Measurements from ENCODE around the gene SBK2. TPM values are rescaled to one million over a fixed set of nuclear protein-coding genes. Genes with fewer than 3 reads are reported as not detected.

The SBK2 gene
- total and polyA plus RNA-seq, 2 experiments from 2014 or later = 5.3 to 6.8 TPM

DNA sequence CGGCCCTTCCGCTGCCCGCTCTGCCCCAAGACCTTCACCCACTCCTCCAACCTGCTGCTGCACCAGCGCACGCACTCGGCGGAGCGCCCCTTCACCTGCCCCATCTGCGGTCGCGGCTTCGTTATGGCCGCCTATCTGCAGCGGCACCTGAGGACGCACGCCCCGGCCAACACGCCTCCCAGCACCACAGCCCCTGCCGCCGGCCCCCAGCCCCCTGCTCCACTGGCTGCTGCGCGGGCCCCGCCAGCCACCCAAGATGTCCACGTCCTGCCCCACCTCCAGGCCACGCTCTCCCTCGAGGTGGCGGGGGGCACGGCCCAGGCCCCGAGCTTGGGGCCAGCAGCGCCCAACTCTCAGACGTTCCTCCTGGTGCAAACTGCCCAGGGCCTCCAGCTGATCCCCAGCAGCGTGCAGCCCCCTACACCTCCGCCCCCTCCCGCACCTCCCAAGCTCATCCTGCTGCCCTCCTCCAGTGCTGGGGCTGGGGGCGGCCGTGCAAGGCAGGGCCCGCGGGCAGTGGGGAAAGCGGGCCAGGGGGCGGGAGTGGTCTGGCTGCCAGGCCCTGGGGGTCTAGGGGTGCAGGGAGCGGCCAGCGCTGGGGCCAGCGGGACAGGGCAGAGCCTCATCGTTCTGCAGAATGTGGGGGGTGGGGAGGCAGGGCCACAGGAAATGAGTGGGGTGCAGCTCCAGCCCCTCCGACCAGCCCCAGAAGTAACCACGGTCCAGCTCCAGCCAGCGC lies 53.8 kb downstream of the SBK2 start:
- Histone ChIP-seq H3K9me3 (ENCODE audit: low read depth) (no peaks in the 10 kb centered on the region), H3K4me3 (no peak overlapping the region), H3K4me1 (ENCODE audit: low read depth) (peaks cover 19% of the 10 kb centered on the region), H3K36me3 (peaks cover 2% of the 10 kb centered on the region), H3K27ac (no peak overlapping the region), H3K27me3 (no peaks in the 10 kb centered on the region)
- TF ChIP-seq, protein P1, sequence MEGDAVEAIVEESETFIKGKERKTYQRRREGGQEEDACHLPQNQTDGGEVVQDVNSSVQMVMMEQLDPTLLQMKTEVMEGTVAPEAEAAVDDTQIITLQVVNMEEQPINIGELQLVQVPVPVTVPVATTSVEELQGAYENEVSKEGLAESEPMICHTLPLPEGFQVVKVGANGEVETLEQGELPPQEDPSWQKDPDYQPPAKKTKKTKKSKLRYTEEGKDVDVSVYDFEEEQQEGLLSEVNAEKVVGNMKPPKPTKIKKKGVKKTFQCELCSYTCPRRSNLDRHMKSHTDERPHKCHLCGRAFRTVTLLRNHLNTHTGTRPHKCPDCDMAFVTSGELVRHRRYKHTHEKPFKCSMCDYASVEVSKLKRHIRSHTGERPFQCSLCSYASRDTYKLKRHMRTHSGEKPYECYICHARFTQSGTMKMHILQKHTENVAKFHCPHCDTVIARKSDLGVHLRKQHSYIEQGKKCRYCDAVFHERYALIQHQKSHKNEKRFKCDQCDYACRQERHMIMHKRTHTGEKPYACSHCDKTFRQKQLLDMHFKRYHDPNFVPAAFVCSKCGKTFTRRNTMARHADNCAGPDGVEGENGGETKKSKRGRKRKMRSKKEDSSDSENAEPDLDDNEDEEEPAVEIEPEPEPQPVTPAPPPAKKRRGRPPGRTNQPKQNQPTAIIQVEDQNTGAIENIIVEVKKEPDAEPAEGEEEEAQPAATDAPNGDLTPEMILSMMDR (IDR thresholded peaks at IDR 0.05; ENCODE audit: low read depth, low read length) = no peak
- DNase-seq (ENCODE audit: low read depth in 1 of 2, low spot score in 1 of 2) = no peak

DNA sequence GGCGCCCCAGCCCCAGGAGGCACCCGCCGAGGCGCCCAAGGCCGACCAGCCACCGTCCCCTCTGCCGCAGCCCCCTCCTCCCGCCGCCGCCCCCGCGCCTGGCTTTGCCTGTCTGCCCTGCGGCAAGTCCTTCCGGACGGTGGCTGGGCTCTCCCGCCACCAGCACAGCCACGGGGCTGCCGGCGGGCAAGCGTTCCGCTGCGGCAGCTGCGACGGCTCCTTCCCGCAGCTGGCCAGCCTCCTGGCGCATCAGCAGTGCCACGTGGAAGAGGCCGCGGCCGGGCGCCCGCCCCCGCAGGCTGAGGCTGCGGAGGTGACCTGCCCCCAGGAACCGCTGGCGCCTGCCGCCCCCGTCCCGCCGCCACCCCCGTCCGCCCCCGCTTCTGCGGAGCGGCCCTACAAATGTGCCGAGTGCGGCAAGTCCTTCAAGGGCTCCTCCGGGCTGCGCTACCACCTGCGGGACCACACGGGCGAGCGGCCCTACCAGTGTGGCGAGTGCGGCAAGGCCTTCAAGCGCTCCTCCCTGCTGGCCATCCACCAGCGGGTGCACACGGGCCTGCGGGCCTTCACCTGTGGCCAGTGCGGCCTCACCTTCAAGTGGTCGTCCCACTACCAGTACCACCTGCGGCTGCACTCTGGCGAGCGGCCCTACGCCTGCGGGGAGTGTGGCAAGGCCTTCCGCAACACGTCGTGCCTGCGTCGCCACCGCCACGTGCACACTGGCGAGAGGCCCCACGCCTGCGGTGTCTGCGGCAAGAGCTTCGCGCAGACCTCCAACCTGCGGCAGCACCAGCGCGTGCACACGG lies 54.6 kb downstream of the SBK2 start:
- no peak overlapping the region for H3K4me3 ChIP-seq
- H3K27me3 ChIP-seq = no peaks in the 10 kb centered on the region
- TF ChIP-seq, protein P1 (IDR thresholded peaks at IDR 0.05; ENCODE audit: low read depth, low read length) = no peak
- peaks cover 2% of the 10 kb centered on the region for H3K36me3 ChIP-seq
- H3K9me3 ChIP-seq (ENCODE audit: low read depth) = no peaks in the 10 kb centered on the region
- H3K4me1 ChIP-seq (ENCODE audit: low read depth) = peaks cover 14% of the 10 kb centered on the region
- no peak overlapping the region for H3K27ac ChIP-seq
- DNase-seq (ENCODE audit: low read depth in 1 of 2, low spot score in 1 of 2) = no peak

DNA sequence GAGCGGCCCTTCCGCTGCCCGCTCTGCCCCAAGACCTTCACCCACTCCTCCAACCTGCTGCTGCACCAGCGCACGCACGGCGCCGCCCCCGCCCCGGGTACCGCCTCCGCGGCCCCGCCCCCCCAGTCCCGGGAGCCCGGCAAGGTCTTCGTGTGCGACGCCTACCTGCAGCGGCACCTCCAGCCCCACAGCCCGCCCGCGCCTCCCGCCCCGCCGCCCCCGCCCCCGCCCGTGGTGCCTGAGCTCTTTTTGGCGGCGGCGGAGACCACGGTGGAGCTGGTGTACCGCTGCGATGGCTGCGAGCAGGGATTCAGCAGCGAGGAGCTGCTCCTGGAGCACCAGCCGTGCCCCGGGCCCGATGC lies 55.2 kb downstream of the SBK2 start:
- no peak for DNase-seq (ENCODE audit: low read depth in 1 of 2, low spot score in 1 of 2)
- TF ChIP-seq, protein P1 (IDR thresholded peaks at IDR 0.05; ENCODE audit: low read depth, low read length) = no peak
- no peak overlapping the region for H3K4me3 ChIP-seq

DNA sequence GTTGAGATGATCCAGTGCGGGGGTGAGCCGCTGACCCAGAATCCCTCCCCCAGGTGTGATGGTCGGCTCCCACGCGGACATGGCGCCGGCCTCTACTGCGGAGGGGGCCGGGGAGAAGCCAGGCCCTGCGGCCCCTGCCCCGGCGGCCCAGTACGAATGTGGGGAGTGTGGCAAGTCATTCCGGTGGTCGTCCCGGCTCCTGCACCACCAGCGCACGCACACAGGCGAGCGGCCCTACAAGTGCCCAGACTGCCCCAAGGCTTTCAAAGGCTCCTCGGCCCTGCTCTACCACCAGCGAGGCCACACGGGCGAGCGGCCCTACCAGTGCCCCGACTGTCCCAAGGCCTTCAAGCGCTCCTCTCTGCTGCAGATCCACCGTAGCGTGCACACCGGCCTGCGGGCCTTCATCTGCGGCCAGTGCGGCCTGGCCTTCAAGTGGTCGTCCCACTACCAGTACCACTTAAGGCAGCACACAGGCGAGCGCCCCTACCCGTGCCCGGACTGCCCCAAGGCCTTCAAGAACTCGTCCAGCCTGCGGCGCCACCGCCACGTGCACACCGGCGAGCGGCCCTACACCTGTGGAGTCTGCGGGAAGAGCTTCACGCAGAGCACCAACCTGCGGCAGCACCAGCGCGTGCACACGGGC lies 55.7 kb downstream of the SBK2 start:
- Histone ChIP-seq H3K27me3 (no peaks in the 10 kb centered on the region), H3K36me3 (peaks cover 2% of the 10 kb centered on the region), H3K4me1 (ENCODE audit: low read depth) (peaks cover 3% of the 10 kb centered on the region), H3K4me3 (no peak overlapping the region), H3K27ac (no peak overlapping the region), H3K9me3 (ENCODE audit: low read depth) (no peaks in the 10 kb centered on the region)
- no peak for DNase-seq (ENCODE audit: low read depth in 1 of 2, low spot score in 1 of 2)
- TF ChIP-seq, protein P1 (IDR thresholded peaks at IDR 0.05; ENCODE audit: low read depth, low read length) = no peak

More for the DNA sequence above, 55.2 kb downstream of the SBK2 start:
- Histone ChIP-seq H3K27ac (no peak overlapping the region), H3K27me3 (no peaks in the 10 kb centered on the region), H3K36me3 (peaks cover 2% of the 10 kb centered on the region), H3K4me1 (ENCODE audit: low read depth) (peaks cover 8% of the 10 kb centered on the region), H3K9me3 (ENCODE audit: low read depth) (no peaks in the 10 kb centered on the region)

DNA sequence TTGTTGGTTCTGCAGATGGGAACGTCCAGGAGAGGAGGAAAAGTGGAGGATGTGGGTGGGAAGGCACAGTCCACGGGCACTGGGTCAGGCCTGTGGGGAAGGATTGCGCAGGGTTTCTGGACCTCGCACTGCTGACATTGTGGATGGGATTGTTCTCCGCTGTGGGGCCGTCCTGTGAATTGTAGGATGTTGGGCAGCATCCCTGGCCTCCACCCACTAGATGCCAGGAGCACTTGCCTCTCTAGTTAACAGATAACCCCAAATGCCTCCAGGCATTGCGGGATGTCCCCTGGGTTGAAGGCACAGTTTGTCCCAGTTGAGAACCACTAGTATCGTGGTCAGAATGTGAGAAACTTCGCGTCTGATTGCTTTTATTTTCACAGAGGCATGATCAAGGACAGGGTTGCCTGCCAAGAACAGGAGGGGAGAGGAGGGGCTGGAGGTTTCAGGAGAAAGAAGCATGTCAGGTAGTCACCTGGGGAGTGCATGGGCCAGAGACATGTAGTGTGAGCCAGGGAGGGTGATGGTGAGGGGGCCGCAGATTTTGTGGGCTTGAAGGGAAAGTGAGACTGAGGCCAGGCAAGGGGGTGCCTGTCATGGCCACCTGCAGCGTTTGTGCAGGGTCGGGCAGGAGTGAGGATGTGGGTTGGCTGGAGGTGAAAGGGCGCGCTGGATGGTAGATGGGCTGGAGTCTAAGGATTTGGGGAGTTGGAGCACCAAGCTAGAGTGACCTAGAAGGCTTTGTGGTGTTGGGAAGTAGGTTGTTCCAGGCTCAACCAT lies 57.3 kb downstream of the SBK2 start:
- H3K4me3 ChIP-seq = no peak overlapping the region
- no peaks in the 10 kb centered on the region for H3K9me3 ChIP-seq (ENCODE audit: low read depth)
- no peaks in the 10 kb centered on the region for H3K27me3 ChIP-seq
- peak overlapping the region; percentile 60 for H3K27ac ChIP-seq
- DNase-seq (ENCODE audit: low read depth in 1 of 2, low spot score in 1 of 2) = no peak
- peaks cover 3% of the 10 kb centered on the region for H3K4me1 ChIP-seq (ENCODE audit: low read depth)
- peaks cover 2% of the 10 kb centered on the region for H3K36me3 ChIP-seq
- TF ChIP-seq, protein P1 (IDR thresholded peaks at IDR 0.05; ENCODE audit: low read depth, low read length) = no peak

Measured in cardiac muscle cell (in vitro differentiated cells and primary cell).